ENCODE results near the gene MTCL1.

MTCL1 gene

DNA sequence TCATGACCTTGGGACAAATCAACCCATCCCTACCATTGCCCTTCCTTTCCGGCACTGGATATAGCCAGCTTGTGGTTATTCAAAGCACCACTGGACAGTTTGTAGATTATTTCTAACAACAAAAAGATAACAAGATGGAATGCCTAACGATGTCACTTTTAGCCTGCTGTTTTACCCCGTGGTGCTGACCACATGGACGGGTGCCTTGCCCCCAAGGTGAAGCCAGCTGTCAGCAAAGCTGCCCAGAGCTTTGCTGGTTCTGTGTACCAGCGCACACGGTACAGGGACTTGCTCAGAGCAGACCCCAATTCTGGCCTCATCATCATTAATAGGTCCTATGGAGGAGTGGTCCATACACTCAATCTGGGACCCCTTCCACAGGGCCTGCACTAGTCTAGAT is 118.2 kb downstream of the MTCL1 start:
- TF ChIP-seq, protein P1, sequence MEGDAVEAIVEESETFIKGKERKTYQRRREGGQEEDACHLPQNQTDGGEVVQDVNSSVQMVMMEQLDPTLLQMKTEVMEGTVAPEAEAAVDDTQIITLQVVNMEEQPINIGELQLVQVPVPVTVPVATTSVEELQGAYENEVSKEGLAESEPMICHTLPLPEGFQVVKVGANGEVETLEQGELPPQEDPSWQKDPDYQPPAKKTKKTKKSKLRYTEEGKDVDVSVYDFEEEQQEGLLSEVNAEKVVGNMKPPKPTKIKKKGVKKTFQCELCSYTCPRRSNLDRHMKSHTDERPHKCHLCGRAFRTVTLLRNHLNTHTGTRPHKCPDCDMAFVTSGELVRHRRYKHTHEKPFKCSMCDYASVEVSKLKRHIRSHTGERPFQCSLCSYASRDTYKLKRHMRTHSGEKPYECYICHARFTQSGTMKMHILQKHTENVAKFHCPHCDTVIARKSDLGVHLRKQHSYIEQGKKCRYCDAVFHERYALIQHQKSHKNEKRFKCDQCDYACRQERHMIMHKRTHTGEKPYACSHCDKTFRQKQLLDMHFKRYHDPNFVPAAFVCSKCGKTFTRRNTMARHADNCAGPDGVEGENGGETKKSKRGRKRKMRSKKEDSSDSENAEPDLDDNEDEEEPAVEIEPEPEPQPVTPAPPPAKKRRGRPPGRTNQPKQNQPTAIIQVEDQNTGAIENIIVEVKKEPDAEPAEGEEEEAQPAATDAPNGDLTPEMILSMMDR (conservative IDR thresholded peaks at IDR 0.05; ENCODE audit: low read depth, low read length): no peak

DNA sequence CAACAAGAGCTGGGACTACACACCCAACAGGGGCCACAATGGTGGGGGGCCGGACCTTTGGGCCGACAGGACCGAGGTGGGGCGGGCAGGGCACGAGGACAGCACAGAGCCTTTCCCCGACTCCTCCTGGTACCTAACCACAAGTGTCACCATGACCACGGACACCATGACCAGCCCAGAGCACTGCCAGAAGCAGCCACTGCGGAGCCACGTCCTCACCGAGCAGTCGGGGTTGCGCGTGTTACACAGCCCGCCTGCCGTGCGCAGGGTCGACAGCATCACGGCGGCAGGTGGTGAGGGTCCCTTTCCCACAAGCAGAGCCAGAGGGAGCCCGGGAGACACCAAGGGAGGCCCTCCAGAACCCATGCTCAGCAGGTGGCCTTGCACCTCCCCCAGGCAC is 119.5 kb downstream of the MTCL1 start:
- H3K27me3 ChIP-seq (ENCODE audit: insufficient read depth, low read depth): no peaks in the 10 kb centered on the region
- H4K20me1 ChIP-seq (ENCODE audit: insufficient read depth): no peaks in the 10 kb centered on the region
- no peaks in the 10 kb centered on the region for H3K79me2 ChIP-seq (ENCODE audit: insufficient read depth, low read depth)
- no peak overlapping the region for H2AFZ ChIP-seq (ENCODE audit: low read depth)
- no peak overlapping the region for H3K4me2 ChIP-seq
- H3K4me1 ChIP-seq (ENCODE audit: low read depth, poor library complexity, severe bottlenecking): no peaks in the 10 kb centered on the region
- H3K27ac ChIP-seq: no peak overlapping the region
- TF ChIP-seq, protein P1 (conservative IDR thresholded peaks at IDR 0.05; ENCODE audit: low read depth, low read length): no peak
- no peaks in the 10 kb centered on the region for H3K36me3 ChIP-seq (ENCODE audit: insufficient read depth)
- no peak overlapping the region for H3K4me3 ChIP-seq (IDR thresholded peaks at IDR 0.05; ENCODE audit: insufficient read depth, low read depth, low read length)
- H3K9ac ChIP-seq: no peak overlapping the region

More for the DNA sequence above, 118.2 kb downstream of the MTCL1 start:
- no peaks in the 10 kb centered on the region for H3K4me1 ChIP-seq (ENCODE audit: low read depth, poor library complexity, severe bottlenecking)
- no peak overlapping the region for H2AFZ ChIP-seq (ENCODE audit: low read depth)
- H3K4me2 ChIP-seq: no peak overlapping the region
- H4K20me1 ChIP-seq (ENCODE audit: insufficient read depth): no peaks in the 10 kb centered on the region
- H3K9ac ChIP-seq: no peak overlapping the region
- no peak overlapping the region for H3K4me3 ChIP-seq (IDR thresholded peaks at IDR 0.05; ENCODE audit: insufficient read depth, low read depth, low read length)
- H3K27me3 ChIP-seq (ENCODE audit: insufficient read depth, low read depth): no peaks in the 10 kb centered on the region
- H3K36me3 ChIP-seq (ENCODE audit: insufficient read depth): no peaks in the 10 kb centered on the region
- no peaks in the 10 kb centered on the region for H3K79me2 ChIP-seq (ENCODE audit: insufficient read depth, low read depth)
- no peak overlapping the region for H3K27ac ChIP-seq

DNA sequence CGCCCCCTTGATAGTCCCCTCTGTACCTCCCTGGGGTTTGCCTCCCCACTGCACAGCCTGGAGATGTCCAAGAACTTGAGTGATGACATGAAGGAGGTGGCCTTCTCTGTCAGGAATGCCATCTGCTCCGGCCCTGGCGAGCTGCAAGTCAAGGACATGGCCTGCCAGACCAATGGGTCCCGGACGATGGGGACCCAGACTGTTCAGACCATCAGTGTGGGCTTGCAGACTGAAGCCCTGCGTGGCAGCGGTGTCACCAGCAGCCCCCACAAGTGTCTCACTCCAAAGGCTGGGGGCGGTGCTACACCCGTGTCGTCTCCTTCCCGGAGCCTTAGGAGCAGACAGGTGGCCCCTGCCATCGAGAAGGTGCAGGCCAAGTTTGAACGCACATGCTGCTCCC is 119.9 kb downstream of the MTCL1 start:
- H3K4me1 ChIP-seq (ENCODE audit: low read depth, poor library complexity, severe bottlenecking): no peaks in the 10 kb centered on the region
- TF ChIP-seq, protein P1 (conservative IDR thresholded peaks at IDR 0.05; ENCODE audit: low read depth, low read length): no peak
- H3K27ac ChIP-seq: no peak overlapping the region
- no peaks in the 10 kb centered on the region for H3K36me3 ChIP-seq (ENCODE audit: insufficient read depth)
- no peak overlapping the region for H3K4me2 ChIP-seq
- no peaks in the 10 kb centered on the region for H3K27me3 ChIP-seq (ENCODE audit: insufficient read depth, low read depth)
- H3K9ac ChIP-seq: no peak overlapping the region
- no peak overlapping the region for H3K4me3 ChIP-seq (IDR thresholded peaks at IDR 0.05; ENCODE audit: insufficient read depth, low read depth, low read length)
- no peak overlapping the region for H2AFZ ChIP-seq (ENCODE audit: low read depth)
- H3K79me2 ChIP-seq (ENCODE audit: insufficient read depth, low read depth): no peaks in the 10 kb centered on the region
- no peaks in the 10 kb centered on the region for H4K20me1 ChIP-seq (ENCODE audit: insufficient read depth)

DNA sequence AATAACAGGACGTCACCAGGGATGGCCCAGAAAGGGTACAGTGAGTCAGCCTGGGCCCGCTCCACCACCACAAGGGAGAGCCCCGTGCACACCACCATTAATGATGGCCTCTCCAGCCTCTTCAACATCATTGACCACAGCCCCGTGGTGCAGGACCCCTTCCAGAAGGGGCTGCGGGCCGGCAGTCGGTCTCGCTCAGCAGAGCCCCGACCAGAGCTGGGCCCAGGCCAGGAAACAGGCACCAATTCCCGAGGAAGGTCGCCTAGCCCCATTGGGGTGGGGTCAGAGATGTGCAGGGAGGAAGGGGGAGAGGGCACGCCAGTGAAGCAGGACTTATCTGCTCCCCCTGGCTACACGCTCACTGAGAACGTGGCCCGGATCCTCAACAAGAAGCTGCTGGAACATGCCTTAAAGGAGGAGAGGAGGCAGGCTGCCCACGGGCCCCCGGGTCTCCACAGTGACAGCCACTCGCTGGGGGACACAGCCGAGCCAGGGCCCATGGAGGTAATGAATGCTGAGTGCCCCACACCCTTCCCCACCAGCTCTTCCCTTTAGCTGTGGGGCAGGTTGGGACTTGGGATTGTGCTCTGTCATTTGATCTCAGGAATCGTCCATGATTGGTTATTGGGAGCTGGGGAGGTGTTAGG is 120.5 kb downstream of the MTCL1 start:
- H3K27ac ChIP-seq: no peak overlapping the region
- no peak overlapping the region for H2AFZ ChIP-seq (ENCODE audit: low read depth)
- H3K79me2 ChIP-seq (ENCODE audit: insufficient read depth, low read depth): no peaks in the 10 kb centered on the region
- TF ChIP-seq, protein P1 (conservative IDR thresholded peaks at IDR 0.05; ENCODE audit: low read depth, low read length): no peak
- H3K27me3 ChIP-seq (ENCODE audit: insufficient read depth, low read depth): no peaks in the 10 kb centered on the region
- no peaks in the 10 kb centered on the region for H3K4me1 ChIP-seq (ENCODE audit: low read depth, poor library complexity, severe bottlenecking)
- no peak overlapping the region for H3K9ac ChIP-seq
- H3K4me3 ChIP-seq (IDR thresholded peaks at IDR 0.05; ENCODE audit: insufficient read depth, low read depth, low read length): no peak overlapping the region
- no peaks in the 10 kb centered on the region for H3K36me3 ChIP-seq (ENCODE audit: insufficient read depth)
- H3K4me2 ChIP-seq: no peak overlapping the region
- no peaks in the 10 kb centered on the region for H4K20me1 ChIP-seq (ENCODE audit: insufficient read depth)

Data from KMS-11 (cell line).